IMR-90 (cell line): ENCODE measurements around the gene LCAT. TPM values are rescaled to one million over a fixed set of nuclear protein-coding genes. Genes with fewer than 3 reads are reported as not detected.

Experiments
- ATAC-seq: fragments of 200-7000 bp; cut with Tn5 transposase; 2 replicates; pipeline ENCODE4 v1.9.1; 2020; ENCODE audit warnings: low read depth, mild to moderate bottlenecking, moderate library complexity
- BruUV-seq: library from RNA; stranded (reverse); fragments of 400-500 nt; replicated peaks from 2 replicates; lab custom pipeline; 2021; lab: Mats Ljungman, UMichigan
- CTCF ChIA-PET: fragments of 300-600 bp; formaldehyde crosslinking; extraction: SDS; loops from one replicate; lab custom pipeline; 2021; ENCODE audit warnings: antibody characterized with exemption; lab: Yijun Ruan, JAX
- POLR2A ChIA-PET: fragments of 300-600 bp; sonication (Branson Sonifier 250); formaldehyde crosslinking; loops from one replicate; lab custom pipeline; 2022; ENCODE audit warnings: antibody characterized with exemption; ENCODE audit not compliant: unreplicated experiment; lab: Charles Lee
- DNase-seq: peaks from one replicate; pipeline ENCODE4 v3.0.0; 2013
- H2AFZ ChIP-seq: replicated peaks from 2 replicates; pipeline ENCODE3; 2013; ENCODE audit warnings: low read length, mild to moderate bottlenecking; ENCODE audit not compliant: poor library complexity
- H2AK5ac ChIP-seq: 2 replicates; pipeline ENCODE4 v1.6.1; 2013; ENCODE audit warnings: low read depth, low read length, inconsistent platforms
- H2AK9ac ChIP-seq: replicated peaks from 2 replicates; pipeline ENCODE3; 2013; ENCODE audit warnings: mild to moderate bottlenecking, low read depth, low read length, moderate library complexity; ENCODE audit not compliant: poor library complexity
- H2BK120ac ChIP-seq: 2 replicates; pipeline ENCODE4 v1.6.1; 2013; ENCODE audit warnings: low read depth, low read length, inconsistent platforms
- H2BK15ac ChIP-seq: 3 replicates; pipeline ENCODE4 v1.6.1; 2013; ENCODE audit warnings: low read depth, low read length, inconsistent platforms
- H2BK20ac ChIP-seq: 2 replicates; pipeline ENCODE4 v1.6.1; 2013; ENCODE audit warnings: low read depth, mild to moderate bottlenecking, inconsistent platforms, low read length, moderate library complexity
- H2BK5ac ChIP-seq: 2 replicates; pipeline ENCODE4 v1.6.1; 2013; ENCODE audit warnings: mild to moderate bottlenecking, low read depth, low read length, inconsistent platforms; ENCODE audit not compliant: poor library complexity, severe bottlenecking
- H3K14ac ChIP-seq: replicated peaks from 2 replicates; pipeline ENCODE4 v1.6.1; 2013; ENCODE audit warnings: low read depth, low read length, inconsistent platforms
- H3K18ac ChIP-seq: 2 replicates; pipeline ENCODE4 v1.6.1; 2013; ENCODE audit warnings: low read depth, low read length, control low read depth
- H3K23ac ChIP-seq: 2 replicates; pipeline ENCODE4 v1.6.1; 2013; ENCODE audit warnings: low read depth, low read length, inconsistent platforms
- H3K27ac ChIP-seq: 2 replicates; pipeline ENCODE4 v1.5.1; 2013; ENCODE audit warnings: mild to moderate bottlenecking, control low read depth, low read length; ENCODE audit not compliant: insufficient read depth
- H3K27me3 ChIP-seq: 2 replicates; pipeline ENCODE4 v1.6.1; 2013; ENCODE audit warnings: low read length; ENCODE audit not compliant: control insufficient read depth, insufficient read depth
- H3K36me3 ChIP-seq: 2 replicates; pipeline ENCODE4 v1.6.1; 2013; ENCODE audit warnings: low read length, mixed read lengths; ENCODE audit not compliant: control insufficient read depth, insufficient read depth
- H3K4ac ChIP-seq: 2 replicates; pipeline ENCODE4 v1.6.1; 2013; ENCODE audit warnings: low read depth, low read length, inconsistent platforms
- H3K4me1 ChIP-seq: 2 replicates; pipeline ENCODE4 v1.6.1; 2013; ENCODE audit warnings: low read length, mixed read lengths; ENCODE audit not compliant: control insufficient read depth, insufficient read depth
- H3K4me2 ChIP-seq: 2 replicates; pipeline ENCODE4 v1.6.1; 2013; ENCODE audit warnings: low read depth, mild to moderate bottlenecking, control low read depth, low read length, moderate library complexity
- H3K4me3 ChIP-seq: 2 replicates; pipeline ENCODE4 v1.5.1; 2013; ENCODE audit warnings: low read depth, mild to moderate bottlenecking, control low read depth, low read length, moderate library complexity; ENCODE audit not compliant: insufficient read depth
- H3K56ac ChIP-seq: 2 replicates; pipeline ENCODE4 v1.6.1; 2013; ENCODE audit warnings: low read length, inconsistent platforms; ENCODE audit not compliant: insufficient read depth; ENCODE audit errors: extremely low read depth
- H3K79me1 ChIP-seq, 2 experiments: 2 replicates each; pipeline ENCODE4 v1.6.1; 2013; ENCODE audit warnings: low read length in 2 of 2, inconsistent platforms in 1 of 2, low read depth in 1 of 2
- H3K9ac ChIP-seq: 2 replicates; pipeline ENCODE4 v1.6.1; 2013; ENCODE audit warnings: low read depth, low read length, control low read depth
- H3K9me1 ChIP-seq: 2 replicates; pipeline ENCODE4 v1.6.1; 2013; ENCODE audit warnings: low read length, inconsistent platforms; ENCODE audit not compliant: insufficient read depth
- H3K9me3 ChIP-seq: 2 replicates; pipeline ENCODE4 v1.6.1; 2013; ENCODE audit warnings: low read length; ENCODE audit not compliant: control insufficient read depth, insufficient read depth
- H4K20me1 ChIP-seq: 2 replicates; pipeline ENCODE4 v1.6.1; 2013; ENCODE audit warnings: low read length, inconsistent platforms; ENCODE audit not compliant: insufficient read depth
- H4K5ac ChIP-seq: 2 replicates; pipeline ENCODE4 v1.6.1; 2013; ENCODE audit warnings: mild to moderate bottlenecking, low read depth, low read length, control low read depth
- H4K8ac ChIP-seq, 2 experiments: 2 replicates each; pipeline ENCODE4 v1.6.1; 2013; ENCODE audit warnings: low read depth in 2 of 2, low read length in 2 of 2, control low read depth in 1 of 2, inconsistent platforms in 1 of 2
- H4K91ac ChIP-seq: 2 replicates; pipeline ENCODE4 v1.6.1; 2013; ENCODE audit warnings: low read depth, low read length, inconsistent platforms; ENCODE audit not compliant: insufficient read depth
- BHLHE40 ChIP-seq: fragments of 150-350 bp; IDR thresholded peaks from 2 replicates; pipeline ENCODE4 v1.6.1; 2016; ENCODE audit warnings: mild to moderate bottlenecking, low read depth, low read length
- CEBPB ChIP-seq: IDR thresholded peaks from 2 replicates; pipeline ENCODE4 v1.6.1; 2012; ENCODE audit warnings: low read depth, low read length, improper control_type of control experiment
- CTCF ChIP-seq: conservative IDR thresholded peaks from 2 replicates; pipeline ENCODE4 v1.5.1; 2012; ENCODE audit warnings: mild to moderate bottlenecking, low read depth, low read length, improper control_type of control experiment
- ELK1 ChIP-seq: fragments of 150-350 bp; IDR thresholded peaks from 2 replicates; pipeline ENCODE4 v1.6.1; 2016; ENCODE audit warnings: low read depth, mild to moderate bottlenecking, low read length, moderate library complexity, borderline replicate concordance
- FOS ChIP-seq: fragments of 150-350 bp; IDR thresholded peaks from 2 replicates; pipeline ENCODE4 v1.6.1; 2016; ENCODE audit warnings: low read depth, low read length
- MAFK ChIP-seq: IDR thresholded peaks from 2 replicates; pipeline ENCODE4 v1.6.1; 2012; ENCODE audit warnings: low read depth, low read length, improper control_type of control experiment
- MAZ ChIP-seq: IDR thresholded peaks from 2 replicates; pipeline ENCODE4 v1.6.1; 2012; ENCODE audit warnings: low read depth, mild to moderate bottlenecking, low read length, improper control_type of control experiment, moderate library complexity, borderline replicate concordance
- MXI1 ChIP-seq: IDR thresholded peaks from 2 replicates; pipeline ENCODE4 v1.6.1; 2012; ENCODE audit warnings: low read depth, mild to moderate bottlenecking, low read length, moderate library complexity, borderline replicate concordance
- NFE2L2 ChIP-seq: fragments of 150-350 bp; IDR thresholded peaks from 2 replicates; pipeline ENCODE4 v1.6.1; 2016; ENCODE audit warnings: low read depth, mild to moderate bottlenecking, low read length
- POLR2A ChIP-seq: IDR thresholded peaks from 2 replicates; pipeline ENCODE4 v1.6.1; 2012; ENCODE audit warnings: mild to moderate bottlenecking, low read depth, low read length
- RAD21 ChIP-seq: IDR thresholded peaks from 2 replicates; pipeline ENCODE4 v1.6.1; 2012; ENCODE audit warnings: low read length, improper control_type of control experiment
- RCOR1 ChIP-seq: IDR thresholded peaks from 2 replicates; pipeline ENCODE4 v1.6.1; 2012; ENCODE audit warnings: mild to moderate bottlenecking, low read length, improper control_type of control experiment; ENCODE audit not compliant: insufficient replicate concordance
- RFX5 ChIP-seq: IDR thresholded peaks from 2 replicates; pipeline ENCODE4 v1.8.0; 2012; ENCODE audit warnings: low read depth, mild to moderate bottlenecking, low read length, moderate library complexity
- SMC3 ChIP-seq: fragments of 150-350 bp; IDR thresholded peaks from 2 replicates; pipeline ENCODE4 v1.6.1; 2016; ENCODE audit warnings: low read depth, mild to moderate bottlenecking, antibody characterized with exemption, low read length, moderate library complexity
- WGBS, 2 experiments: methylation state at CpG; one replicate each; pipeline versions ENCODE4 v1.1.5 to v1.1.7; 2013; ENCODE audit warnings: missing lambda C conversion rate in 2 of 2; ENCODE audit not compliant: insufficient read length in 1 of 2; ENCODE audit errors: extremely low coverage in 2 of 2; 5-methylcytosine and 5-hydroxymethylcytosine counted together
- dilution Hi-C: fragments of 300-500 bp; cut with HindIII; formaldehyde crosslinking; loops from one replicate; pipeline ENCODE4 v1.14.3; 2018; ENCODE audit warnings: low sequenced_read_pairs; ENCODE audit not compliant: unreplicated experiment
- in situ Hi-C: fragments of 300-500 bp; cut with MboI; formaldehyde crosslinking; loops from 3 replicates; pipeline ENCODE4 v1.14.3; 2019; ENCODE audit warnings: low sequenced_read_pairs, inconsistent platforms, mixed read lengths
- intact Hi-C: fragments of 100-400 bp; cut with micrococcal nuclease; formaldehyde crosslinking; loops from 2 replicates; pipeline ENCODE4 v1.10.0; 2022
- polyA plus RNA-seq, 3 experiments: library from polyadenylated mRNA; depleted of rRNA; stranded (reverse); fragments of >200 nt; gene quantifications; 2 replicates each; pipeline ENCODE4 v1.2.3, GENCODE V29; 2012; ENCODE audit warnings: low replicate concordance in 1 of 3
- total RNA-seq: library from RNA; depleted of rRNA; stranded (reverse); fragments of >200 nt; gene quantifications from 2 replicates; pipeline ENCODE4 v1.2.3, GENCODE V29; 2012

LCAT gene
- total and polyA plus RNA-seq, 2 of the 4 experiments (the other 2 are of a cell fraction) = 1.4 to 18.8 TPM

GRCh38 chr16:67928561-67929364 is 15.2 kb downstream of the LCAT start (continued):
- TF ChIP-seq MXI1 (no peak), MAFK (no peak), POLR2A (no peak)

DNA sequence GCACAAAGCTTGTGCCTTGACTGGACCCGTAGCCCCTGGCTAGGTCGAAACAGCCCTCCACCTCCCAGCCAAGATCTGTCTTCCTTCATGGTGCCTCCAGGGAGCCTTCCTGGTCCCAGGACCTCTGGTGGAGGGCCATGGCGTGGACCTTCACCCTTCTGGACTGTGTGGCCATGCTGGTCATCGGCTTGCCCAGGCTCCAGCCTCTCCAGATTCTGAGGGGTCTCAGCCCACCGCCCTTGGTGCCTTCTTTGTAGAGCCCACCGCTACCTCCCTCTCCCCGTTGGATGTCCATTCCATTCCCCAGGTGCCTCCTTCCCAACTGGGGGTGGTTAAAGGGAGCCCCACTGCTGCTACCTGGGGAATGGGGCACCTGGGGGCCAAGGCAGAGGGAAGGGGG is 15.8 kb downstream of the LCAT start:
- Histone ChIP-seq H2AFZ (peak overlapping the region; percentile 86), H4K8ac (no peak overlapping the region), H3K79me1 (peaks cover 5 to 27% of the 10 kb centered on the region in 2 experiments; a peak in 2 of 4 replicates), H3K4me3 (no peak overlapping the region), H2BK5ac (no peak overlapping the region), H3K14ac (no peak overlapping the region), H3K56ac (no peak overlapping the region), H3K18ac (no peak overlapping the region), H3K27ac (no peak overlapping the region), H3K9me1 (no peaks in the 10 kb centered on the region), H3K4ac (no peak overlapping the region), H4K20me1 (peaks cover 39% of the 10 kb centered on the region), H3K4me1 (no peaks in the 10 kb centered on the region), H4K5ac (no peak overlapping the region), H3K4me2 (no peak overlapping the region), H2AK5ac (no peak overlapping the region), H3K23ac (no peak overlapping the region), H2BK120ac (no peak overlapping the region), H3K36me3 (peaks cover 29% of the 10 kb centered on the region), H3K27me3 (no peaks in the 10 kb centered on the region), H3K9ac (no peak overlapping the region), H2BK20ac (no peak overlapping the region), H2BK15ac (no peak overlapping the region), H2AK9ac (peak overlapping the region; percentile 87), H4K91ac (no peak overlapping the region), H3K9me3 (no peaks in the 10 kb centered on the region)
- WGBS, 2 experiments = no CpG with 5 or more reads among the region's 7 CpGs
- no TSS peak for BruUV-seq
- ATAC-seq (no peak), DNase-seq (no peak)
- CTCF ChIA-PET = interaction anchor here (0.6 to 1.0 kb wide), 2 partner anchors 26 to 46 kb away, joined by 3 read pairs; no protein-coding TSS in a partner anchor
- POLR2A ChIA-PET = no interaction called here
- in situ Hi-C loops (loop anchor here (5.0 to 25.0 kb wide), 3 partner anchors 116 to 391 kb away; partner anchors contain the start of gene RIPOR1), dilution Hi-C loops (no loop called here), intact Hi-C loops (loop anchor here (1.0 to 2.0 kb wide), 5 partner anchors 45 to 407 kb away; partner anchors contain the start of gene THAP11)
- no peak for TF ChIP-seq ELK1
- TF ChIP-seq CEBPB = no peak
- no peak for TF ChIP-seq SMC3
- TF ChIP-seq RCOR1 = no peak
- no peak for TF ChIP-seq NFE2L2
- no peak for TF ChIP-seq MAZ
- no peak for TF ChIP-seq MAFK
- TF ChIP-seq POLR2A = no peak
- TF ChIP-seq BHLHE40 = no peak
- TF ChIP-seq CTCF = no peak
- TF ChIP-seq MXI1 = no peak
- TF ChIP-seq FOS = no peak
- no peak for TF ChIP-seq RAD21
- TF ChIP-seq RFX5 = no peak
